Peyer's patch (tissue), 4 donors: Measurements from ENCODE around the gene LAPTM5. TPM values are rescaled to one million over a fixed set of nuclear protein-coding genes. Genes with fewer than 3 reads are reported as not detected.

Source experiments
- DNase-seq, 3 donors: peaks; one replicate each; pipeline ENCODE4 v3.0.0-alpha.2; 2017 to 2019
- H3K27ac ChIP-seq, 4 donors: fragments of 200-600 bp; sonication (generic); one replicate each; pipeline ENCODE4 v1.5.1; 2016 to 2019
- H3K27me3 ChIP-seq, 2 donors: fragments of 200-600 bp; sonication (generic); one replicate each; pipeline ENCODE4 v1.5.1; 2019
- H3K36me3 ChIP-seq, 3 donors: fragments of 200-600 bp; sonication (generic); one replicate each; pipeline ENCODE4 v1.5.1; 2016 to 2019
- H3K4me1 ChIP-seq, 4 donors: fragments of 200-600 bp; sonication (generic); one replicate each; pipeline ENCODE4 v1.5.1; 2016 to 2019
- H3K4me3 ChIP-seq, 4 donors: fragments of 200-600 bp; sonication (generic); 1 replicate in 3 of 4; 2 replicates in 1 of 4; pipeline ENCODE4 v1.5.1; 2016 to 2019; ENCODE audit warnings: mild to moderate bottlenecking in 1 of 4
- H3K9me3 ChIP-seq, 4 donors: fragments of 200-600 bp; sonication (generic); one replicate each; pipeline ENCODE4 v1.5.1; 2016 to 2019; ENCODE audit warnings: mild to moderate bottlenecking in 1 of 4
- POLR2A ChIP-seq, 2 donors: fragments of 450-650 bp; IDR thresholded peaks; one replicate each; pipeline ENCODE4 v1.5.1; 2017; ENCODE audit warnings: antibody characterized with exemption in 2 of 2, mild to moderate bottlenecking in 2 of 2, moderate library complexity in 2 of 2
- total RNA-seq, 4 donors: library from RNA; depleted of rRNA; stranded (reverse); fragments of >200 nt; gene quantifications; one replicate each; pipeline ENCODE4 v1.1.0, GENCODE V29; 2016
- TF ChIP-seq, protein P1 (sequence below), 6 experiments: fragments of 450-650 bp in 4 of 6; fragments of 200-600 bp in 2 of 6; sonication (generic) in 1 of 6; IDR thresholded peaks; one replicate each; pipeline ENCODE4 v1.5.1; 2017 to 2019; ENCODE audit warnings: antibody characterized with exemption in 6 of 6, mild to moderate bottlenecking in 3 of 6, moderate library complexity in 1 of 6

LAPTM5 gene
- total RNA-seq, 4 donors from 2014 or later: 10.3 to 77.6 (median 18.3) TPM

DNA sequence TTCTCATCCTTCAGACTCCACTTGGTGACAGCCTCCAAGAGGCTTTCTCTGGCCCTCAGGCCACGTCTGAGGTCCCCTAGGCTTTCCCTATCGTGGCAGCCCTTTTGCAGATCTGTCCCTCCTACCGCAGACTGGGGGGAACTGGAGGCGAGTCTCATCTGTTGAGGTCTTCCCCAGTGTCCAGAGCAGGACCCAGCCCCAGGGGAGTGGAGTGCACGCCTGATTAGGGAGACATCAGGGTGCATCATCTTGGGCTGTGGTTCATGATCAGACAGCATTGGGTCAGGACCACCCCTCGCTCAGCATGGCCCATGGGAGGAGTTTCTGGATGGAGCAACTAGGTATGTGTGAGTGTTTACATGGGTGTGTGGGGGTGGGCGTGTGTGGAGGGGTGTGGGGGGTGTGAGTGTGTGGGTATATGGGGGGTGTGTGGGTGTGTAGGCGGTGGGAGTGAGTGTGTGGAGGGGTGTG, 25.7 kb downstream of the LAPTM5 start:
- Histone ChIP-seq H3K9me3 (no peaks in the 10 kb centered on the region), H3K36me3 (no peaks in the 10 kb centered on the region), H3K4me1 (peaks cover 0 to 23% (median 10%) of the 10 kb centered on the region in 4 donors), H3K27me3 (no peaks in the 10 kb centered on the region), H3K4me3 (no peak overlapping the region), H3K27ac (peak overlapping the region in 1 of 4 donors; percentile 74)
- TF ChIP-seq POLR2A (IDR thresholded peaks at IDR 0.05): no peak
- TF ChIP-seq, protein P1, sequence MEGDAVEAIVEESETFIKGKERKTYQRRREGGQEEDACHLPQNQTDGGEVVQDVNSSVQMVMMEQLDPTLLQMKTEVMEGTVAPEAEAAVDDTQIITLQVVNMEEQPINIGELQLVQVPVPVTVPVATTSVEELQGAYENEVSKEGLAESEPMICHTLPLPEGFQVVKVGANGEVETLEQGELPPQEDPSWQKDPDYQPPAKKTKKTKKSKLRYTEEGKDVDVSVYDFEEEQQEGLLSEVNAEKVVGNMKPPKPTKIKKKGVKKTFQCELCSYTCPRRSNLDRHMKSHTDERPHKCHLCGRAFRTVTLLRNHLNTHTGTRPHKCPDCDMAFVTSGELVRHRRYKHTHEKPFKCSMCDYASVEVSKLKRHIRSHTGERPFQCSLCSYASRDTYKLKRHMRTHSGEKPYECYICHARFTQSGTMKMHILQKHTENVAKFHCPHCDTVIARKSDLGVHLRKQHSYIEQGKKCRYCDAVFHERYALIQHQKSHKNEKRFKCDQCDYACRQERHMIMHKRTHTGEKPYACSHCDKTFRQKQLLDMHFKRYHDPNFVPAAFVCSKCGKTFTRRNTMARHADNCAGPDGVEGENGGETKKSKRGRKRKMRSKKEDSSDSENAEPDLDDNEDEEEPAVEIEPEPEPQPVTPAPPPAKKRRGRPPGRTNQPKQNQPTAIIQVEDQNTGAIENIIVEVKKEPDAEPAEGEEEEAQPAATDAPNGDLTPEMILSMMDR (IDR thresholded peaks at IDR 0.05): no peak
- no peak for DNase-seq

DNA sequence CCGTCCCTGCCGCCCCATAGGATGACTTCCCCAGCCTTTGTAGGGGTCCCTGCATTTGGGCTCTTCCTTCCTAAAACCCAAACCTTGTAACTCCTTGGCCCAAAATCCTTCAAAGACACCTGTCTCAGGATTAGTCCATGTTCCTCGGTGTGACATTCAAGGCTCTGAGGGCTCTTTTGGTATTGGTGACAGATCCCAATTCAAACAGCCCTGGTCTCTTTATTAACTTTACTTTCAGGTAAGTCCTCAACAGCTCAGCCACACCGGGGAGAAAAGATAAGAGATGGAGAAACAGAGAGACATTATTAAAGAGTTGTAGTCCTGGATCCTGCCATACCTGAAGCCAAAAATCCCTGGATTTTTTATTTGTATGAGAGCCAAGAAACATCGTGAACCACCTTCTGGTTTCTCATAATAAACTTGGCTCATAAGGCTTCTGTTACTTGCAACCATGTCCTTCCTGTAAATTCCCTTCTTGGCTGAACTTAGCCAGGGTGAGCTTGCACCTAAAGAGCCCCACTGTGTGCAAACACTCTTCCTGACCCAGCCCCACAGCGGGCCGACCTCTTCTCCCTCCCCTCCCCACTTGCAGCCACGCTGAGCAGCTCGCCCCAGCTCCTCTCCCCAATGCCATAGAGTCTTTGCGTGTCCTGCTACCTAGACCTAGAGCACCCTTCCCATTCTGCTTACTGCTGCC, 26.3 kb downstream of the LAPTM5 start:
- Histone ChIP-seq H3K4me3 (no peak overlapping the region), H3K27ac (peak overlapping the region in 1 of 4 donors; percentile 74), H3K36me3 (no peaks in the 10 kb centered on the region), H3K27me3 (no peaks in the 10 kb centered on the region), H3K9me3 (no peaks in the 10 kb centered on the region), H3K4me1 (peaks cover 0 to 23% (median 10%) of the 10 kb centered on the region in 4 donors)
- DNase-seq: no peak
- TF ChIP-seq POLR2A (IDR thresholded peaks at IDR 0.05): no peak
- TF ChIP-seq, protein P1 (IDR thresholded peaks at IDR 0.05): no peak

DNA sequence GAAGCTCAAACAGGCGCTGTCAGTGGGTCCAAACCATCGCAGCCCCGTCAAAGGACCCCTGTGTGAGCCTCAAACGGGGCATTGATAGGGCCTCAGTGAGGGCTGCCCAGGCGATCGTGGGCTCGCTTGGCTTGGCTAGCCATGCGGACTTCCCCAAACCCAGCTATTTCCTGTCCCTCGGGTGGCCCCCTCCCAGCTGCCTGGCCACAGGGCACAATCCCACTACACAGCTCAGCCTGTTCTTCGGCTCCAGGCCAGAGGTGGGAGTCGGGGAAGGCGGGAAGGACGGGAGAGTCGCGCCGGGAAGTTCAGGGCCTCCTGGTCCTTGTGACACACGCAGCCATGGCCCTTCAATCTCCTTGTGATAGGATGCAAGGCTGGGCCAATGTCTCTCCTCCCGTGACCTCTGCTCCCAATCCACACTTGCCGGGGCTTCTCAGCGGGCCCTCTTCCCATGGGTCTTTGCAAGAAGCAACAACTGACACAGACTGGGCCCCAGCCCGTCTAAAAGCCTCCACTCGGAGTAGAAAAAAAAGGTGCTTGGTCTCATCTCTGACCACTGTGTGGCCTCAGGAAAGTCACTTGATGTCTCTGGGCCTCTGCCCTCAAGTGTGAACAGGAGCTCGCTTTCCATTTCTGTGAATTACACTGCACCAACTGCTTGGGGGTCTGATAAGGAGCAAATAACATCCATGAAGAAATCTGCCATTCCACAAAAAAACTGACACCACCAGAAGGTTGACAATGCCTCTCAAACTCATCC, 27.0 kb downstream of the LAPTM5 start:
- Histone ChIP-seq H3K4me3 (no peak overlapping the region), H3K27me3 (no peaks in the 10 kb centered on the region), H3K36me3 (no peaks in the 10 kb centered on the region), H3K9me3 (no peaks in the 10 kb centered on the region), H3K4me1 (peaks cover 0 to 23% (median 10%) of the 10 kb centered on the region in 4 donors), H3K27ac (peak overlapping the region in 1 of 4 donors; percentile 74)
- DNase-seq: peak in 2 of 3 donors; percentile 75 to 79
- no peak for TF ChIP-seq POLR2A (IDR thresholded peaks at IDR 0.05)
- TF ChIP-seq, protein P1 (IDR thresholded peaks at IDR 0.05): no peak

DNA sequence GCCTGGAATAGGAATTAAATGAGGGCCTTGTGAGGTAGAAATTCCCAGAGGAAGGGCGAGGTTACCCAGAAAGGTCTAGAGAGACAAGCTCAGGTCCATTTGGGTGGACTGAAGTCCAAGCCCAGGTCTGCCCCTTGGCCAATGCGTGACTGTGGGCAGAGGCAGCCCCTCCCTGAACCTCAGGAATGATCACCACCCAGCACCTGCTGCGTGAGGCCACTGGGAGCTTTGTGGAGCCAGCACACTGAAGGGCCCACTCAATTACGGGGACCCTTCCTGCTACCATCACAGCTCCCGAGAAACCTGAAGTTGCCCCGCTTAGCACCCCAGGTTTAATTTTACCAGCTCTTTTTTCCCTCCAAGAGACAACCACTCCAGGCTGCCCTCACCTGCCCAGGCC, 27.7 kb downstream of the LAPTM5 start:
- Histone ChIP-seq H3K36me3 (no peaks in the 10 kb centered on the region), H3K27me3 (no peaks in the 10 kb centered on the region), H3K4me3 (no peak overlapping the region), H3K27ac (peak overlapping the region in 1 of 4 donors; percentile 74), H3K4me1 (peaks cover 0 to 23% (median 10%) of the 10 kb centered on the region in 4 donors), H3K9me3 (no peaks in the 10 kb centered on the region)
- DNase-seq: no peak
- TF ChIP-seq, protein P1 (IDR thresholded peaks at IDR 0.05): no peak
- TF ChIP-seq POLR2A (IDR thresholded peaks at IDR 0.05): no peak

DNA sequence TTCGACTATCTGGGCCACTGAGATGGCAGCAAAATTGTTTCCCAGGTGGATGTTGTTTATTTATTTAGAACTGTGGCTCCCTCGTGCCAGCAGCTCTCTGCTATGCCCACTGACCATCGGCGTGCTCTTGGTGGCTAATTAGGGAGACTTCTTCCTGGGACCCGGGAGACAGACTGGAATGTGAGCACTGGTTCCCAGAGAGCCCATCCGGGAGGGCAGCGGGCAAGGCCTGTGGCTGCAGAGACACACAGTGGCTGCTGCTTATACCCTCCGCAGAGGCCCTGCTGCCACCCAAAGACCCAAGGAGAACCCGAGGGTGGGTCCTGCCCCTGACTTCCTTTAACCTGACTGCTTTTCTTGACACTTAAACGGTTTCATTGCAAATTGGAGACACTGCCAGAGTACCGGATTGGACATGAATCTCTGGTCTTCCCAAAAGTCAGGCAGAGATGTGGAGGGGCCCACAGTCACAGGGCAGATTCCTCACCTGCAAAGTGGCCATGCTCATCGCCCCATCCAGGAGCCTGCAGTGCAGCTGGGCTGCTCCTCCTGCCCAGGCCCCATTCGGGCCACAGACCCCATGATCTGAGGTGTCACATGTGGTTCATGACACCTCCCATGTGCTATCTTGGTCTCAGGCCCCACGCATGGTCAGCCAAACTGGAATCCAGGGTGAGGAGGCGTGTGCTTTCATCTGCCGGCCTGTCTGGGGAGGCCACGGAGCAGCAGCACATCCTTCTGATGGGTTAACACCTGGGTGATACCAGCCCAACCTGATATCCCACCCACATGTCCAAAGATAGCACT, 28.5 kb downstream of the LAPTM5 start:
- TF ChIP-seq, protein P1 (IDR thresholded peaks at IDR 0.05): no peak
- no peak for TF ChIP-seq POLR2A (IDR thresholded peaks at IDR 0.05)
- no peaks in the 10 kb centered on the region for H3K27me3 ChIP-seq
- H3K36me3 ChIP-seq: no peaks in the 10 kb centered on the region
- DNase-seq: no peak
- H3K4me3 ChIP-seq: no peak overlapping the region
- no peaks in the 10 kb centered on the region for H3K9me3 ChIP-seq
- H3K27ac ChIP-seq: peak overlapping the region in 1 of 4 donors; percentile 74
- H3K4me1 ChIP-seq: peaks cover 0 to 23% (median 10%) of the 10 kb centered on the region in 4 donors
